Nephron progenitor cell (in vitro differentiated cells): ENCODE measurements around the gene RIMS4.

Experiments
- DNase-seq: peaks from one replicate; pipeline ENCODE4 v3.0.0; 2021
- H3K27ac Mint-ChIP-seq: 2 replicates; pipeline ENCODE4 v1.8.0; 2021; ENCODE audit warnings: mild to moderate bottlenecking, moderate library complexity, mixed read lengths
- H3K27me3 Mint-ChIP-seq: 2 replicates; pipeline ENCODE4 v1.8.0; 2021; ENCODE audit warnings: mild to moderate bottlenecking, low read depth, mixed read lengths; ENCODE audit not compliant: poor library complexity
- H3K36me3 Mint-ChIP-seq: 2 replicates; pipeline ENCODE4 v1.8.0; 2021; ENCODE audit warnings: low read depth, mixed read lengths
- H3K4me1 Mint-ChIP-seq: 2 replicates; pipeline ENCODE4 v1.8.0; 2021; ENCODE audit warnings: mixed read lengths
- H3K4me3 Mint-ChIP-seq: 2 replicates; pipeline ENCODE4 v1.8.0; 2021; ENCODE audit warnings: mild to moderate bottlenecking, moderate library complexity, mixed read lengths
- H3K9me3 Mint-ChIP-seq: 2 replicates; pipeline ENCODE4 v1.8.0; 2021; ENCODE audit warnings: mild to moderate bottlenecking, moderate library complexity, mixed read lengths
- TF ChIP-seq, protein P1 (sequence below): fragments of 200-600 bp; sonication (generic); IDR thresholded peaks from 2 replicates; pipeline ENCODE4 v1.5.0; 2021; ENCODE audit warnings: antibody characterized with exemption

RIMS4 gene

DNA sequence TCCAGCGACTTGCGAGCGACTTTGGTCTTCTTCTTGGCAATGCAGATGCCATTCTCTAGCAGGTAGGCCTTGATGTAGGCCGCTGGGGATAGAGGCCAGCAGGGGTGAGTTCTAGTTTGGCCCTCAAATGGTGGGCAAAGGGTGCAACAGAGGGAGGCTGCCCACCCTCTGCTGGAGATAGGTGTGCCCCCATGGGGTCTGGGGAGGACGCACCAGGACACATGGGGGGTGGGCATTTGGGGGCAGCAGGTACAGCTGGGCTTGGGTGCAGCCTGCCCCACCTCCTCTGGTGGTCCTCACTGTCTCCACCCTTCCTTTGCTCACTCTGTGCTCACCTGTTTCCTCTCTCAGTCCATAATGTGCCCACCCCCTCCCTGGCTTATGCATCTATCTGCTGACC lies 53.4 kb downstream of the RIMS4 start:
- no peak for DNase-seq
- H3K4me3 Mint-ChIP-seq, result no peak overlapping the region
- peaks cover 17% of the 10 kb centered on the region for H3K4me1 Mint-ChIP-seq
- H3K27ac Mint-ChIP-seq, result no peak overlapping the region
- no peaks in the 10 kb centered on the region for H3K9me3 Mint-ChIP-seq
- H3K27me3 Mint-ChIP-seq, result no peaks in the 10 kb centered on the region
- TF ChIP-seq, protein P1, sequence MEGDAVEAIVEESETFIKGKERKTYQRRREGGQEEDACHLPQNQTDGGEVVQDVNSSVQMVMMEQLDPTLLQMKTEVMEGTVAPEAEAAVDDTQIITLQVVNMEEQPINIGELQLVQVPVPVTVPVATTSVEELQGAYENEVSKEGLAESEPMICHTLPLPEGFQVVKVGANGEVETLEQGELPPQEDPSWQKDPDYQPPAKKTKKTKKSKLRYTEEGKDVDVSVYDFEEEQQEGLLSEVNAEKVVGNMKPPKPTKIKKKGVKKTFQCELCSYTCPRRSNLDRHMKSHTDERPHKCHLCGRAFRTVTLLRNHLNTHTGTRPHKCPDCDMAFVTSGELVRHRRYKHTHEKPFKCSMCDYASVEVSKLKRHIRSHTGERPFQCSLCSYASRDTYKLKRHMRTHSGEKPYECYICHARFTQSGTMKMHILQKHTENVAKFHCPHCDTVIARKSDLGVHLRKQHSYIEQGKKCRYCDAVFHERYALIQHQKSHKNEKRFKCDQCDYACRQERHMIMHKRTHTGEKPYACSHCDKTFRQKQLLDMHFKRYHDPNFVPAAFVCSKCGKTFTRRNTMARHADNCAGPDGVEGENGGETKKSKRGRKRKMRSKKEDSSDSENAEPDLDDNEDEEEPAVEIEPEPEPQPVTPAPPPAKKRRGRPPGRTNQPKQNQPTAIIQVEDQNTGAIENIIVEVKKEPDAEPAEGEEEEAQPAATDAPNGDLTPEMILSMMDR, result no peak
- no peaks in the 10 kb centered on the region for H3K36me3 Mint-ChIP-seq

DNA sequence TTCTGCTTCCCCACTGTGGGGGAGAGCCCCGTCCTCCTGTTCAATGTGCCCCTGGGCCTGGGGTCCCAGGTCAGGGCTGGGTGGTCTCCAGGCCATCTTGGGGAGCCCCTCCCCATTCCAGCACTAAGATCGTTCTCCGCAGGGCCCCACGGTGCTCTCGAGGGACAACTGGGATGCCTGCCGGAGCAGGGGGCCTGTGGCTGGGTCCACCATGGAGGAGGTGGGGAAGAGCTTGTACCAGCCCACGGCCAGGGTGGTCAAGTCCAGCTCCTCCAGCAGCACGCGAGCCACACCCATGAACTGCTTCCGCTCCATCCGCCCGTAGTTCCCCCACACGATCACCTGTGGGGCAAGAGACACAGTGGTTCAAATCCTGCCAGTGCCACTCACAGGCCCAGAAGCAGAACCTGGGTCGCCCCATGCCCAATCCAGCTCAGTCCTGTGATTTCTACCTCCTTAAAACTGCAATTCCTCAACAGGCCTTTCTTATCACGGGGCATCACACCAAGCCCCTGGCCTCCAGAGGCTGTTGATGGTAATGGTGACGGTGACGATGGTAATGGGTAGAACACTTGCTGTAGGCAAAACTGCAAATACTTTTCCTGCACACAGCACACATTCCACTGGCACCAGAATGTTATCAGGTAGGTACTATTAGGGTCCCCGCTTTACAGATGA lies 54.2 kb downstream of the RIMS4 start:
- H3K4me3 Mint-ChIP-seq, result no peak overlapping the region
- DNase-seq, result no peak
- TF ChIP-seq, protein P1, result no peak
- no peaks in the 10 kb centered on the region for H3K36me3 Mint-ChIP-seq
- H3K27me3 Mint-ChIP-seq, result no peaks in the 10 kb centered on the region
- no peaks in the 10 kb centered on the region for H3K9me3 Mint-ChIP-seq
- peaks cover 17% of the 10 kb centered on the region for H3K4me1 Mint-ChIP-seq
- H3K27ac Mint-ChIP-seq, result no peak overlapping the region

DNA sequence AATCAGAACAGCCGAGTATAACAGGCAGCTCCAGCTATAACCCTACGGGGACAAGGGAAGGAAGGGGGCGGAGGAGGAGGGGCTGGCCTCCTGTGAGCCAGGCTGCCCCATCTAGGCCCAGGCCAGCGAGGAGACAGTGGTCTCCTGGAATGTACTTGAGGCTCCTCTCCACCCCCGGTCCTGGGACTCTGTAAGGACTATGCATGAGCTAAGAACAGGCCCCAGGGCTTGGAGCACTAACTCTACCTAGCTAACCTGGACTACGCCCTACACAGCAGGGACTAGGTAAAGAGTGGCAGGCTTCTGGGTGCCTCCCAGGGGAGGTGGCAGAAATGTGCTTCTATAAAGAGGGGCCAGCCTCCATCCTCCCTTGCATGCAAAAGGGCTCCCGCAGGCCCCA lies 55.8 kb downstream of the RIMS4 start:
- Mint-ChIP-seq H3K36me3 (no peaks in the 10 kb centered on the region), H3K27ac (no peak overlapping the region), H3K4me1 (peaks cover 17% of the 10 kb centered on the region), H3K27me3 (no peaks in the 10 kb centered on the region), H3K9me3 (no peaks in the 10 kb centered on the region), H3K4me3 (no peak overlapping the region)
- DNase-seq, result peak; percentile 20
- TF ChIP-seq, protein P1, result no peak

DNA sequence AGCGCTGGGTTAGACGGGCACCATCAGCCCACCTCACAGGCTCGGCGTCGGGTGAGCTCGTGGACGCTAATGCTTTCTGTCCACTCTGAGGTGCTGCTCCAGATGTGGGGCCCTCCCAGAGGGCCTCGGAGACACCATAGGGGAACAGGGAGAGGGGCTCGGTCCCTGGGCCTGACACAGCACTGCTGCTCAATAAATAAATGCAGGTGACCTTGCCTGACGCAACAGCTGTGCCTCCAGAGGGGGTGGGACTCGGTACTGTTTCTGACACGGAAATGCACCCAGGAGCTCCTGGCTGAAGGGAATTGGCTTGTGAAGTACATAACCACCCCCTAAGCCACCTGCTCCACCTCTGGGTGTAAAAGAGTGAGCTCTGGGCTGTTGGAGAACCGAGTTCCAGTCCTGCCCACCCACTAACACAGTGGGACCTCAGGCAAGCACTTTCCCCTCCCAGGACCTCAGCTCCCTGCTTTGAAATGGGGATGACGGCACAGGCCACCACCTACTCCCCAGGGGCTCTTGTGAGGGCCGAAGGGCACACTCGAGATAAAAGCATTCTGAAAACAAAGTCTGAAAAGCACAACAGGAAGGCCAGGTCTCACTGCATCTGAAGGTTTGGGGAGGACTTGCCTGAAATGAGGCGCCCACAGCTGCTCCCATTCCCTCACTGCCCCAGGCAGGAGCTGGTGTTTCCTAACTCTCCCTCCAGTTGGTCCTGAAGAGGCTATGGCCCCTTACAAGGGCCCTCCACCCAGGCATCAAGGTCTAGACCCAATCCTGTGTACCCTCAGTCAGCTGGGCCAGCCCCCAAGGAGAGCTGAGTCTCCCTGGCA lies 58.0 kb downstream of the RIMS4 start:
- TF ChIP-seq, protein P1, result no peak
- H3K4me3 Mint-ChIP-seq, result no peak overlapping the region
- no peak for DNase-seq
- peaks cover 7% of the 10 kb centered on the region for H3K27me3 Mint-ChIP-seq
- no peaks in the 10 kb centered on the region for H3K9me3 Mint-ChIP-seq
- H3K36me3 Mint-ChIP-seq, result no peaks in the 10 kb centered on the region
- no peak overlapping the region for H3K27ac Mint-ChIP-seq
- H3K4me1 Mint-ChIP-seq, result peaks cover 20% of the 10 kb centered on the region

DNA sequence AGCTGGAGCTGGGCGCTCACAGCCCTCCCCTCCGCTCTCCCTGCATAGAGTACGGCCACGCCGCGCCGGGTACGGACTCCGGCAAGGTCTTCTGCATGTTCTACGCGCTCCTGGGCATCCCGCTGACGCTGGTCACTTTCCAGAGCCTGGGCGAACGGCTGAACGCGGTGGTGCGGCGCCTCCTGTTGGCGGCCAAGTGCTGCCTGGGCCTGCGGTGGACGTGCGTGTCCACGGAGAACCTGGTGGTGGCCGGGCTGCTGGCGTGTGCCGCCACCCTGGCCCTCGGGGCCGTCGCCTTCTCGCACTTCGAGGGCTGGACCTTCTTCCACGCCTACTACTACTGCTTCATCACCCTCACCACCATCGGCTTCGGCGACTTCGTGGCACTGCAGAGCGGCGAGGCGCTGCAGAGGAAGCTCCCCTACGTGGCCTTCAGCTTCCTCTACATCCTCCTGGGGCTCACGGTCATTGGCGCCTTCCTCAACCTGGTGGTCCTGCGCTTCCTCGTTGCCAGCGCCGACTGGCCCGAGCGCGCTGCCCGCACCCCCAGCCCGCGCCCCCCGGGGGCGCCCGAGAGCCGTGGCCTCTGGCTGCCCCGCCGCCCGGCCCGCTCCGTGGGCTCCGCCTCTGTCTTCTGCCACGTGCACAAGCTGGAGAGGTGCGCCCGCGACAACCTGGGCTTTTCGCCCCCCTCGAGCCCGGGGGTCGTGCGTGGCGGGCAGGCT lies 60.1 kb downstream of the RIMS4 start:
- Mint-ChIP-seq H3K9me3 (no peaks in the 10 kb centered on the region), H3K4me3 (no peak overlapping the region), H3K27me3 (peaks cover 26% of the 10 kb centered on the region), H3K36me3 (no peaks in the 10 kb centered on the region), H3K4me1 (peaks cover 25% of the 10 kb centered on the region), H3K27ac (no peak overlapping the region)
- TF ChIP-seq, protein P1, result no peak
- DNase-seq, result no peak
